Measurements from ENCODE around the gene ROS1. TPM values are rescaled to one million over a fixed set of nuclear protein-coding genes. Genes with fewer than 3 reads are reported as not detected.

The ROS1 gene
- total and polyA plus RNA-seq, 10 donors, result 0.12 TPM; not detected in 9

DNA sequence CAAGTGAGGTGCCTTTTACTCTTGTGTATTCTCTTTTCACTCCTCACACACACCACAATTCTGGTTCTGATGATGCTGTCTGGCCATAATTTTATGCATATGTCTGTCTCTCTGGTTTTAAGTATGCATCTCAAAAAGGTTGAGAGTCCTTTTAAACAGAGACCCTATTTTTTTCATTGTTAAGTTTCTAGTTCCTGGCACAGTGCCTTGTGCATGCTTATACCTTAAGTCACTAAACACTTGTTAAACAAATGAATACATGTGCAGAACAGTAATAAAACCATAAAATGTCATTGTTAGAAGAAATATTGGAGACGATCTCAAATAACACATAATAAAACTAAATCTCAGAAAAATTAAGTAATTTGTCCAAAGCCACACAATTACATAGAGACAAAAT is 7.9 kb downstream of the ROS1 start:
- H3K9me3 ChIP-seq, result no peaks in the 10 kb centered on the region
- DNase-seq, result no peak
- H3K4me3 ChIP-seq, result no peak overlapping the region
- peaks cover 0 to 4% (median 0%) of the 10 kb centered on the region in 7 donors for H3K27me3 ChIP-seq (replicated peaks in 1 of 7)
- H3K4me1 ChIP-seq, result no peaks in the 10 kb centered on the region
- no peak overlapping the region for H3K27ac ChIP-seq
- 81 to 94% (median 87%) methylated on average over 1 of the region's 1 CpG for WGBS, 5 donors
- H3K36me3 ChIP-seq, result no peaks in the 10 kb centered on the region
- intact Hi-C loops (cut with DNase I; ENCODE audit: low total_unique reads), result no loop called here
- TF ChIP-seq, protein P1, sequence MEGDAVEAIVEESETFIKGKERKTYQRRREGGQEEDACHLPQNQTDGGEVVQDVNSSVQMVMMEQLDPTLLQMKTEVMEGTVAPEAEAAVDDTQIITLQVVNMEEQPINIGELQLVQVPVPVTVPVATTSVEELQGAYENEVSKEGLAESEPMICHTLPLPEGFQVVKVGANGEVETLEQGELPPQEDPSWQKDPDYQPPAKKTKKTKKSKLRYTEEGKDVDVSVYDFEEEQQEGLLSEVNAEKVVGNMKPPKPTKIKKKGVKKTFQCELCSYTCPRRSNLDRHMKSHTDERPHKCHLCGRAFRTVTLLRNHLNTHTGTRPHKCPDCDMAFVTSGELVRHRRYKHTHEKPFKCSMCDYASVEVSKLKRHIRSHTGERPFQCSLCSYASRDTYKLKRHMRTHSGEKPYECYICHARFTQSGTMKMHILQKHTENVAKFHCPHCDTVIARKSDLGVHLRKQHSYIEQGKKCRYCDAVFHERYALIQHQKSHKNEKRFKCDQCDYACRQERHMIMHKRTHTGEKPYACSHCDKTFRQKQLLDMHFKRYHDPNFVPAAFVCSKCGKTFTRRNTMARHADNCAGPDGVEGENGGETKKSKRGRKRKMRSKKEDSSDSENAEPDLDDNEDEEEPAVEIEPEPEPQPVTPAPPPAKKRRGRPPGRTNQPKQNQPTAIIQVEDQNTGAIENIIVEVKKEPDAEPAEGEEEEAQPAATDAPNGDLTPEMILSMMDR (IDR thresholded peaks at IDR 0.05 in 8 of 11, conservative IDR thresholded peaks at IDR 0.05 in 3 of 11), result no peak
- TF ChIP-seq POLR2A (IDR thresholded peaks at IDR 0.05) (no peak), POLR2AphosphoS5 (IDR thresholded peaks at IDR 0.05) (no peak)

DNA sequence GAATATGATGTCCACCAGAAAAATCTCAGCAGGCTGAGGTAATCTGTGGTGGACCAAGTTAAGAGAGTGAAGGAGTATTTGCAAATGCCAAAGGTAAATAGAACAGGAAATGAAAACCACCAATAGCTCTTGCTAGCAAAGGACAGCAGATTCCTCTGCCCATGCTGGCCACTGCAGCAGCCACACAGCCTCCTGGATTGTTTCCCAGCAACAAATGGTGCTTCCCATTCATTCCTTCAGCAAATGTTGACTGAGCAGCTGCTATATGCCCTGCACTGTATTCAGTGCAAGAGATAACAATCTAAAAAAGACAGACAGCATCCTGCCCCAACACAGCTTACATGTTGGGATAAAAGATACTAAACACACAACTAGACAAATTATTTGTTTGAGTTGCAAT is 11.0 kb downstream of the ROS1 start:
- Histone ChIP-seq H3K9me3 (no peaks in the 10 kb centered on the region), H3K27ac (no peak overlapping the region), H3K4me3 (no peak overlapping the region), H3K4me1 (no peaks in the 10 kb centered on the region), H3K36me3 (no peaks in the 10 kb centered on the region), H3K27me3 (replicated peaks in 1 of 7) (peaks cover 0 to 3% (median 0%) of the 10 kb centered on the region in 7 donors)
- intact Hi-C loops (cut with DNase I; ENCODE audit: low total_unique reads), result no loop called here
- DNase-seq, result no peak
- no peak for TF ChIP-seq POLR2AphosphoS5 (IDR thresholded peaks at IDR 0.05)
- TF ChIP-seq, protein P1 (IDR thresholded peaks at IDR 0.05 in 8 of 11, conservative IDR thresholded peaks at IDR 0.05 in 3 of 11), result no peak
- no peak for TF ChIP-seq POLR2A (IDR thresholded peaks at IDR 0.05)

DNA sequence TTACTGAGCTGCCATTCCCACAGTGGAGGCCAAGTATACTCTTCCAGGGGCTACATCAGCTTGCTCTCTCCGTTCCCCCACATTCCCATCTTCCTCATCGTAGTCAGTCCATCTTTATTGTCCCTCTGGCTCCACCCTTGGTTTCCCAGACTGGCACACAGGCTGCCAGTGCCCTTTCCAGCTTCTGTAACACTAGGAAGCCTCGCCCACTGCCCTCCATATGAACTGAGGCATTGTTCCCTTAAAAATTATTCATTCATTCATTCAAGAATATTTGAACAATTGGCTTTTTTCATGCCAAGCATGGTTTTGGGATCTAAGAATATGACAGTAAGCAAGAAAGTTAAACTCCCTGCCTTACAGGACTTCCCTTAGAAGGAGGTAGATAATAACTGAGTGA is 14.3 kb downstream of the ROS1 start:
- TF ChIP-seq POLR2A (IDR thresholded peaks at IDR 0.05) (no peak), POLR2AphosphoS5 (IDR thresholded peaks at IDR 0.05) (no peak)
- TF ChIP-seq, protein P1 (IDR thresholded peaks at IDR 0.05 in 8 of 11, conservative IDR thresholded peaks at IDR 0.05 in 3 of 11), result no peak
- peaks cover 0 to 3% (median 0%) of the 10 kb centered on the region in 7 donors for H3K27me3 ChIP-seq (replicated peaks in 1 of 7)
- no peaks in the 10 kb centered on the region for H3K36me3 ChIP-seq
- WGBS, 5 donors, result 53 to 78% (median 59%) methylated on average over 3 of the region's 3 CpGs
- intact Hi-C loops (cut with DNase I; ENCODE audit: low total_unique reads), result no loop called here
- no peak overlapping the region for H3K4me3 ChIP-seq
- no peaks in the 10 kb centered on the region for H3K4me1 ChIP-seq
- no peak overlapping the region for H3K27ac ChIP-seq
- H3K9me3 ChIP-seq, result no peaks in the 10 kb centered on the region
- no peak for DNase-seq

DNA sequence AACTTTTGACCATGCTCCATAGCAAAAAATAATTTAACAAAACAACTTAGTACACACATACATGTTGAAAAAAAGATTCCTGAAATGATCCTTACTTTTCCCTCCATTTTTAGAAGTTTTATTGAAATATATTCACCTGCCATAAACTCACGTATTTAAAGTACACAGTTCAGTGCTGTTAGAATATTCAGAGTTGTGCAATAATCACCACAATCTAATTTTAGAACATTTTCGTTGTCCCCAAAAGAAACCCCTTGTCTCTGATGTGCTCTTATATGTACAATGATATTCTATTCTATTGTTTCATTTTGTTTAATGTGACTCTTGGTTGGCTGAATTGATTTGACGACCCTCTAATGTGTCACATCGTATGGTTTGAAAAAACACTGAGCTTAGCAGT is 15.9 kb downstream of the ROS1 start:
- no peaks in the 10 kb centered on the region for H3K4me1 ChIP-seq
- no peaks in the 10 kb centered on the region for H3K9me3 ChIP-seq
- intact Hi-C loops (cut with DNase I; ENCODE audit: low total_unique reads), result no loop called here
- DNase-seq, result no peak
- H3K27me3 ChIP-seq (replicated peaks in 1 of 7), result peaks cover 0 to 7% (median 0%) of the 10 kb centered on the region in 7 donors
- no peak overlapping the region for H3K27ac ChIP-seq
- WGBS, 5 donors, result 55 to 70% (median 62%) methylated on average over 4 of the region's 4 CpGs
- H3K36me3 ChIP-seq, result no peaks in the 10 kb centered on the region
- no peak for TF ChIP-seq POLR2AphosphoS5 (IDR thresholded peaks at IDR 0.05)
- TF ChIP-seq, protein P1 (IDR thresholded peaks at IDR 0.05 in 8 of 11, conservative IDR thresholded peaks at IDR 0.05 in 3 of 11), result no peak
- TF ChIP-seq POLR2A (IDR thresholded peaks at IDR 0.05), result no peak
- H3K4me3 ChIP-seq, result no peak overlapping the region
